ENCODE data around the gene PFDN6.

Gene PFDN6

GRCh38 chr6:33312361-33313104 is 23.1 kb downstream of the PFDN6 start:
- ChIA-PET POLR2A (interaction anchor here (0.9 to 4.6 kb wide), 8 partner anchors 11 to 341 kb away, joined by 3 to 46 read pairs (median 6); partner anchors contain the start of genes B3GALT4, PFDN6, RGL2 and RPS18), CTCF (interaction anchor here (0.7 to 1.2 kb wide), 2 partner anchors 12 to 13 kb away, joined by 3 to 4 read pairs; no protein-coding TSS in a partner anchor)
- peak; percentile 61 for DNase-seq (ENCODE audit: extremely low spot score)
- TF ChIP-seq ARNT (IDR thresholded peaks at IDR 0.05) = no peak
- peak; percentile 75 for TF ChIP-seq ZNF384 (IDR thresholded peaks at IDR 0.05)
- no peak for TF ChIP-seq FOXA1 (IDR thresholded peaks at IDR 0.05)

GRCh38 chr6:33313105-33313708 is 23.8 kb downstream of the PFDN6 start:
- DNase-seq (ENCODE audit: extremely low spot score) = no peak
- ChIA-PET CTCF (interaction anchor here (1.2 kb wide), 1 partner anchor 12 kb away, joined by 3 read pairs; no protein-coding TSS in a partner anchor), POLR2A (interaction anchor here (0.9 to 4.6 kb wide), 8 partner anchors 12 to 341 kb away, joined by 3 to 46 read pairs (median 6); partner anchors contain the start of genes B3GALT4, PFDN6, RGL2 and RPS18)
- TF ChIP-seq FOXA1 (IDR thresholded peaks at IDR 0.05) = no peak
- no peak for TF ChIP-seq FOXM1 (IDR thresholded peaks at IDR 0.05; ENCODE audit: borderline replicate concordance)
- no peak for TF ChIP-seq HDGF (IDR thresholded peaks at IDR 0.05; ENCODE audit: borderline replicate concordance)
- TF ChIP-seq LEF1 (IDR thresholded peaks at IDR 0.05; ENCODE audit: borderline replicate concordance) = no peak
- TF ChIP-seq NFRKB (IDR thresholded peaks at IDR 0.05) = no peak
- no peak for TF ChIP-seq TARDBP (IDR thresholded peaks at IDR 0.05)
- TF ChIP-seq BHLHE40 (IDR thresholded peaks at IDR 0.05; ENCODE audit: borderline replicate concordance) = no peak
- no peak; the same call in 1 of the 2 replicates for TF ChIP-seq ZNF384 (IDR thresholded peaks at IDR 0.05)

- peak; percentile 44 for DNase-seq (ENCODE audit: extremely low spot score)
- ChIA-PET POLR2A (interaction anchor here (1.3 to 4.6 kb wide), 4 partner anchors 13 to 64 kb away, joined by 3 to 46 read pairs (median 12); partner anchors contain the start of genes B3GALT4 and RGL2), CTCF (no interaction called here)
- TF ChIP-seq FOXA1 (IDR thresholded peaks at IDR 0.05) (no peak), SP1 (IDR thresholded peaks at IDR 0.05) (no peak), L3MBTL2 (conservative IDR thresholded peaks at IDR 0.05) (no peak), FOXK2 (IDR thresholded peaks at IDR 0.05) (no peak), LEF1 (IDR thresholded peaks at IDR 0.05; ENCODE audit: borderline replicate concordance) (no peak)
These were observed 24.5 kb downstream of the PFDN6 start, which contains the start of gene TAPBP for GRCh38 chr6:33313709-33314514. Gene TAPBP (minus strand): TSS chr6:33314078. CDS start chr6:33314041, 37 bp downstream.

GRCh38 chr6:33314515-33314942 is 25.1 kb downstream of the PFDN6 start:
- ChIA-PET POLR2A (no interaction called here), CTCF (no interaction called here)
- TF ChIP-seq HDGF (IDR thresholded peaks at IDR 0.05; ENCODE audit: borderline replicate concordance) (no peak), FOXA1 (IDR thresholded peaks at IDR 0.05) (no peak), ELF4 (IDR thresholded peaks at IDR 0.05) (no peak), LEF1 (IDR thresholded peaks at IDR 0.05; ENCODE audit: borderline replicate concordance) (no peak)
- DNase-seq (ENCODE audit: extremely low spot score) = no peak

- DNase-seq (ENCODE audit: extremely low spot score) = no peak
- POLR2A ChIA-PET = no interaction called here
- TF ChIP-seq NFRKB (IDR thresholded peaks at IDR 0.05) (no peak), ELF4 (IDR thresholded peaks at IDR 0.05) (no peak), LEF1 (IDR thresholded peaks at IDR 0.05; ENCODE audit: borderline replicate concordance) (no peak), ZNF384 (IDR thresholded peaks at IDR 0.05) (no peak), FOXK2 (IDR thresholded peaks at IDR 0.05) (no peak), SP1 (IDR thresholded peaks at IDR 0.05) (no peak), FOXM1 (IDR thresholded peaks at IDR 0.05; ENCODE audit: borderline replicate concordance) (no peak), HDGF (IDR thresholded peaks at IDR 0.05; ENCODE audit: borderline replicate concordance) (no peak), TARDBP (IDR thresholded peaks at IDR 0.05) (no peak), FOXA1 (IDR thresholded peaks at IDR 0.05) (no peak), CTBP1 (IDR thresholded peaks at IDR 0.05; ENCODE audit: borderline replicate concordance) (no peak), PKNOX1 (IDR thresholded peaks at IDR 0.05) (no peak), BHLHE40 (IDR thresholded peaks at IDR 0.05; ENCODE audit: borderline replicate concordance) (no peak), ARNT (IDR thresholded peaks at IDR 0.05) (no peak), L3MBTL2 (conservative IDR thresholded peaks at IDR 0.05) (no peak), SUZ12 (IDR thresholded peaks at IDR 0.05) (no peak)
- CTCF ChIA-PET = no interaction called here
These were observed 25.8 kb downstream of the PFDN6 start for GRCh38 chr6:33314943-33315792.

GRCh38 chr6:33315793-33316602 is 26.6 kb downstream of the PFDN6 start:
- POLR2A ChIA-PET = interaction anchor here (1.0 to 5.0 kb wide), 2 partner anchors 18 to 44 kb away, joined by 3 to 42 read pairs; partner anchors contain the start of genes RGL2, RPS18 and VPS52

More at GRCh38 chr6:33315793-33316602, 26.6 kb downstream of the PFDN6 start:
- DNase-seq (ENCODE audit: extremely low spot score) = no peak
- TF ChIP-seq ZNF384 (IDR thresholded peaks at IDR 0.05) = no peak
- no peak for TF ChIP-seq FOXM1 (IDR thresholded peaks at IDR 0.05; ENCODE audit: borderline replicate concordance)
- TF ChIP-seq LEF1 (IDR thresholded peaks at IDR 0.05; ENCODE audit: borderline replicate concordance) = no peak
- TF ChIP-seq ELF4 (IDR thresholded peaks at IDR 0.05) = no peak
- TF ChIP-seq SP1 (IDR thresholded peaks at IDR 0.05) = no peak
- no peak for TF ChIP-seq L3MBTL2 (conservative IDR thresholded peaks at IDR 0.05)
- no peak for TF ChIP-seq TARDBP (IDR thresholded peaks at IDR 0.05)
- TF ChIP-seq PKNOX1 (IDR thresholded peaks at IDR 0.05) = no peak
- TF ChIP-seq FOXA1 (IDR thresholded peaks at IDR 0.05) = no peak
- TF ChIP-seq NFRKB (IDR thresholded peaks at IDR 0.05) = no peak
- CTCF ChIA-PET = no interaction called here
